Psoas muscle (tissue), 8 donors: ENCODE data around the gene DHRS7B. TPM values are rescaled to one million over a fixed set of nuclear protein-coding genes. Genes with fewer than 3 reads are reported as not detected.

Source experiments
- ATAC-seq, 4 donors: fragments of 200-7000 bp; cut with Tn5 transposase; one replicate each; pipeline ENCODE4 v1.9.1; 2020; ENCODE audit warnings: moderate library complexity in 3 of 4, mild to moderate bottlenecking in 2 of 4
- DNase-seq, 2 donors: peaks; one replicate each; pipeline ENCODE4 v3.0.0-alpha.2; 2020
- H3K27ac ChIP-seq: fragments of 200-600 bp; one replicate; pipeline ENCODE4 v1.8.0; 2022
- H3K27me3 ChIP-seq, 3 donors: fragments of 200-600 bp in 1 of 3; one replicate each; pipeline versions ENCODE4 v1.6.1 to v1.8.0; 2013 to 2022; ENCODE audit warnings: low read length in 2 of 3, mild to moderate bottlenecking in 2 of 3, moderate library complexity in 1 of 3; ENCODE audit not compliant: insufficient read depth in 3 of 3
- H3K36me3 ChIP-seq, 2 donors: fragments of 200-600 bp in 1 of 2; one replicate each; pipeline versions ENCODE4 v1.6.1 to v1.8.0; 2013 to 2022; ENCODE audit warnings: low read depth in 1 of 2, mild to moderate bottlenecking in 1 of 2, moderate library complexity in 1 of 2; ENCODE audit not compliant: insufficient read depth in 1 of 2
- H3K4me1 ChIP-seq: fragments of 200-600 bp; one replicate; pipeline ENCODE4 v1.8.0; 2022
- H3K4me3 ChIP-seq: fragments of 200-600 bp; one replicate; pipeline ENCODE4 v1.8.0; 2022; ENCODE audit warnings: mild to moderate bottlenecking
- H3K9me3 ChIP-seq: fragments of 200-600 bp; one replicate; pipeline ENCODE4 v1.8.0; 2022
- WGBS, 3 donors: extraction: QIAGEN DNeasy Blood & Tissue Kit; methylation state at CpG; one replicate each; pipeline versions ENCODE4 v1.1.6 to v1.1.7; 2013; 5-methylcytosine and 5-hydroxymethylcytosine counted together
- intact Hi-C, 2 donors: fragments of 100-400 bp; cut with DNase I; formaldehyde crosslinking; loops; one replicate each; pipeline versions ENCODE4 v1.11.0 to v1.14.2; 2022
- polyA plus RNA-seq, 3 donors: library from polyadenylated mRNA; stranded (reverse); fragments of 200-250 nt; gene quantifications; one replicate each; pipeline ENCODE4 v1.2.3, GENCODE V29; 2013
- total RNA-seq, 4 donors: library from RNA; stranded (reverse); fragmentation: NEBNext Ultra II Directional in 2 of 4; extraction: Animal tissue kit (Norgen Biotek cat#: 25700) in 2 of 4; gene quantifications; one replicate each; pipeline versions ENCODE4 v1.2.1 to v1.2.4, GENCODE V29; 2021 to 2023
- TF ChIP-seq, protein P1 (sequence below): fragments of 200-600 bp; IDR thresholded peaks from one replicate; pipeline ENCODE4 v1.8.0; 2022; ENCODE audit warnings: antibody characterized with exemption
- donor health status: healthy with polysubstance abuse.
- donor health status: DM: no; HTN: no; CAD: no; lungs with moderate emphysema.
- donor health status: Bipolar disorder and iron deficiency.
- donor health status: healthy.
- donor health status: DM: yes; HTN: yes; CAD: no.
- donor health status: DM: no; HTN: no; CAD: no.
- donor health status: DM: no; HTN: no; CAD: no.
- donor health status: DM: yes; HTN: yes; CAD: no.

DHRS7B gene
- total and polyA plus RNA-seq, 7 donors = 15.7 to 50.1 (median 31.9) TPM

DNA sequence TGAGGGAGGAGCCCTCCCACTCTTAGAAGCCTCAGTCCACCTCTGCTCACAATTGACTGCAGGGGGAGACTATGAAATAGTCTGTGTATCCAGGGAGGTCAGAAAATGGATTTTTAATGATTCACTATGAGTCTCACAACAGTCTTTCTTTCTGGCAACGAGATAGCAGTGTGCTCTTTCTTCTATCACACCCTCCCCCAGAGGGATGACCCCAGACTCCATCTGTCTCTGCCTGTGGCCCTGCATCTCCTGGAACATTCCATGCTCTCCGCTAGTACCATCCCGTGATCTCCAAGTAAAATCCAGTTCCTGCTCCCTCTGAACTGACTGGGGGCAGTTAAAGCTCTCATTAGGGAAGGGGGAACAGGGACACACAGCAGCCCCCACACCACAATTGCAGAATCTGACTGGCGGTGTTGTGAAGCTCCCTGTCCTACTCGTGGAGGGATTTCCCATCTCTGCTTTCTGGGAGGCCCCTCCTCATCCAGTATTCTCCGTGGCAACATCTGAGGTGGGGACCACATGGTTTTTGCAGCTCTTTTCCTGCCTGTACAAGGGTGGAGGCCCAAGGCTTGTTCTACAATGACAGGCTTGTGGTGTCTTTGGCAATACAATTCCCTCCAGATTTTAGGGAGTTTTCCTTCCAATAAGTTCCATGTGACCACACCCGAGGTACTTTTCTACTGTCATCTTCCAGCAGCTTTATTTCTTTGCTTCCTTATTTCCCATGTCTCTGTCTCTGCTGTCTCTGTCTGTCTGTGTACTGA is 107.0 kb downstream of the DHRS7B start:
- peaks cover 5% of the 10 kb centered on the region for H3K4me1 ChIP-seq
- 59 to 70% (median 65%) methylated on average over 7 of the region's 7 CpGs for WGBS, 3 donors
- intact Hi-C loops = no loop called here
- H3K27me3 ChIP-seq = no peaks in the 10 kb centered on the region
- H3K36me3 ChIP-seq = no peaks in the 10 kb centered on the region
- no peak overlapping the region for H3K27ac ChIP-seq
- TF ChIP-seq, protein P1, sequence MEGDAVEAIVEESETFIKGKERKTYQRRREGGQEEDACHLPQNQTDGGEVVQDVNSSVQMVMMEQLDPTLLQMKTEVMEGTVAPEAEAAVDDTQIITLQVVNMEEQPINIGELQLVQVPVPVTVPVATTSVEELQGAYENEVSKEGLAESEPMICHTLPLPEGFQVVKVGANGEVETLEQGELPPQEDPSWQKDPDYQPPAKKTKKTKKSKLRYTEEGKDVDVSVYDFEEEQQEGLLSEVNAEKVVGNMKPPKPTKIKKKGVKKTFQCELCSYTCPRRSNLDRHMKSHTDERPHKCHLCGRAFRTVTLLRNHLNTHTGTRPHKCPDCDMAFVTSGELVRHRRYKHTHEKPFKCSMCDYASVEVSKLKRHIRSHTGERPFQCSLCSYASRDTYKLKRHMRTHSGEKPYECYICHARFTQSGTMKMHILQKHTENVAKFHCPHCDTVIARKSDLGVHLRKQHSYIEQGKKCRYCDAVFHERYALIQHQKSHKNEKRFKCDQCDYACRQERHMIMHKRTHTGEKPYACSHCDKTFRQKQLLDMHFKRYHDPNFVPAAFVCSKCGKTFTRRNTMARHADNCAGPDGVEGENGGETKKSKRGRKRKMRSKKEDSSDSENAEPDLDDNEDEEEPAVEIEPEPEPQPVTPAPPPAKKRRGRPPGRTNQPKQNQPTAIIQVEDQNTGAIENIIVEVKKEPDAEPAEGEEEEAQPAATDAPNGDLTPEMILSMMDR = no peak
- no peak overlapping the region for H3K4me3 ChIP-seq
- DNase-seq (no peak), ATAC-seq (peak in 1 of 4 donors; percentile 46)
- H3K9me3 ChIP-seq = no peaks in the 10 kb centered on the region

DNA sequence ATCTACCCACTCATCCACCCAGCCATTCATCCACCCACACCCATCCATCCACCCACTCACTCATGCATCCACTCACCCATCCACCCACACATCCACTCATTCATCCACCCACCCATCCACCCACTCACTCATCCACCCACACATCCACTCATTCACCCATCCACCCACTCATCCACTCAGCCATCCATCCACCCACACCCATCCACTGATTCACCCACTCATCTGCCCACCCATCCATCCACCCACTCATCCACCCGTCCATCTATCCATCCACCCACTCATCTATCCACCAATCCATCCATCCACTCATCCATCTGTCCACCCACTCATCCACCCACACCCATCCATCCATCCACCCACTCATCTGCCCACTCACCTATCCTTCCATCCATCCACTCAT is 109.2 kb downstream of the DHRS7B start:
- TF ChIP-seq, protein P1 = no peak
- Histone ChIP-seq H3K36me3 (peaks cover 0 to 8% of the 10 kb centered on the region in 2 donors), H3K4me3 (no peak overlapping the region), H3K4me1 (peaks cover 10% of the 10 kb centered on the region), H3K9me3 (no peaks in the 10 kb centered on the region), H3K27me3 (no peaks in the 10 kb centered on the region), H3K27ac (no peak overlapping the region)
- 56 to 69% (median 67%) methylated on average over 1 of the region's 1 CpG for WGBS, 3 donors
- intact Hi-C loops = no loop called here
- DNase-seq (no peak), ATAC-seq (no peak)

DNA sequence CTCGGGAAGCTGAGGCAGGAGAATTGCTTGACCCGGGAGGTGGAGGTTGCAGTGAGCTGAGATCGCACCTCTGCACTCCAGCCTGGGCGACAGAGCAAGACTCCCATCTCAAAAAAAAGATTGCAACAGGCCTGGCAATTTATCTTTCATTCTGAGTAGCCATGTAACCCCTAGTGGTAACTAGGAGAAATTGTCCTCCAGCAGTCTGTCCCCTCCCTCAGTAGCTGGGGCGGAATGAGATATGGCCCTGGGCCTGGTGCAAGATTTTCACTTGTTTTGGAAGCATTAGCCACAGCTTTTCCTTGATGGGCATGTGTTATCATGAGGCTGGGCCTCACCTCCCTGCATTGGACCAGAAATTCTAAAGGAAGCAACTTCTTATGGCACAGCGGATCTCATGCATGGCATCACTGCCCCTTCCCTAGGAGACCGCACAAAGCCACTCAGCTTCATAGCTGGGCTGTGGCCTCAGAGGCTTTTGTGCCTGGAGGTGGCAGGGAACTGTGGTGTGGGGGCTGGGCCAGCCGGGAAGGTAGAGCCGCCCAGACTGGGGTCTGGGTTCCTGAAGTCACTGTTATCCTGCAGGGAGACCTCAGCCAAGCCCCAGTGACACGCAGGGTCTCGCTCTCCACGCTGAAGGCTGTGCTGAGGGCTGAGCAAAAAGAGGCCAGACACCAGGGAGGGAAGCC is 113.1 kb downstream of the DHRS7B start:
- intact Hi-C loops = no loop called here
- Histone ChIP-seq H3K27ac (peak overlapping the region; percentile 94), H3K9me3 (no peaks in the 10 kb centered on the region), H3K36me3 (peaks cover 0 to 20% of the 10 kb centered on the region in 2 donors), H3K27me3 (no peaks in the 10 kb centered on the region), H3K4me3 (no peak overlapping the region), H3K4me1 (peaks cover 47% of the 10 kb centered on the region)
- 66 to 72% (median 67%) methylated on average over 12 of the region's 12 CpGs for WGBS, 3 donors
- DNase-seq (no peak), ATAC-seq (peak in 3 of 4 donors; percentile 22 to 28 (median 24))
- TF ChIP-seq, protein P1 = peak; percentile 46

DNA sequence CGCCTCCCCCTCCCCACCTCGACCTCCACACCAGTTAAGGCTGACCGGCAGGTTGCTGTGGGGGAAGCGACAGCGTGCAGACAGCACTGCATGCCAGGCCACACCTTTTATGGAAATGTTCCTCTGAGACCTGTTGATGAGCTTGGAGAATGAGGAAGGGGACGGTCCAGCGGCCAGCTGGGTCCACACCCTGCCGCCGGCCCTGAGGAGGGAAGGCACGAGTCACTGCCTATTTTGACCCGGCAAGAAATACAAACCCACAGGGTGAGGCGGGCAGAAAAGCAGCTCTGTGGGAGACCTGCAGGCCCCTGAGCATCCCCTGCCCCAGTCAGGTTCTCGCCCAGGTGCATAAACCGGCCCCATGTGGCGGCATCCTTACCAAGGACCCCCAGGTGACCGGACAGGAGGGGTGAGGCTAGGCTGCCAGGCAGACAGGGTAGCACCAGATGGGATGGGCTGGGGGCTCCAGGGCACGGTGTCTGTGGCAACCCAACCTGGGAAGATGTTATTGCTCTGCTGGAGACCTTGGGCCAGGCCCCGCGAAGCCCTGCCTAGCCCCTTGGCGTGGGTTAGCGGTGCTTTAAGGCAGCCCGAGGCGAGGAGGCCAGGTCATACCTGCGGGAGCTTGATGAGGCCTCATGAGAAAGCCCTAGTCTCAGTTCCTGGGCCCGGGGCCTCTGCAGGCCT is 113.7 kb downstream of the DHRS7B start:
- H3K4me3 ChIP-seq = no peak overlapping the region
- TF ChIP-seq, protein P1 = no peak
- intact Hi-C loops = no loop called here
- ATAC-seq (no peak), DNase-seq (no peak)
- no peaks in the 10 kb centered on the region for H3K27me3 ChIP-seq
- 63 to 77% (median 69%) methylated on average over 25 of the region's 25 CpGs for WGBS, 3 donors
- H3K9me3 ChIP-seq = no peaks in the 10 kb centered on the region
- H3K4me1 ChIP-seq = peaks cover 53% of the 10 kb centered on the region
- peaks cover 0 to 20% of the 10 kb centered on the region in 2 donors for H3K36me3 ChIP-seq
- H3K27ac ChIP-seq = peak overlapping the region; percentile 94

Other genes with a start within 250 kb of the DHRS7B start
- gene USP22, start 84.0 kb upstream of the DHRS7B start, total RNA-seq = 100 to 1,000 TPM; 150 to 287 (median 183) TPM
- gene USP22, start 84.0 kb upstream of the DHRS7B start, polyA plus RNA-seq = 10 to 100 TPM; 46.4 to 80.5 (median 76.5) TPM
- gene TMEM11, start 87.2 kb downstream of the DHRS7B start, total RNA-seq = 10 to 100 TPM; 52.9 to 78.4 (median 58.6) TPM
- 100 to 1,000 TPM in 2 of 3 donors, 10 to 100 TPM in 1; 89.6 to 159 (median 109) TPM for gene TMEM11, start 87.2 kb downstream of the DHRS7B start, polyA plus RNA-seq
- 10 to 100 TPM; 21.6 to 48.0 (median 24.5) TPM for gene NATD1, start 126.4 kb downstream of the DHRS7B start, total RNA-seq
- 10 to 100 TPM in 2 of 3 donors, 1 to 10 TPM in 1; 4.7 to 15.1 (median 10.5) TPM for gene NATD1, start 126.4 kb downstream of the DHRS7B start, polyA plus RNA-seq
- 100 to 1,000 TPM in 2 of 4 donors, 10 to 100 TPM in 2; 64.4 to 126 (median 107) TPM for gene MAP2K3, start 157.7 kb downstream of the DHRS7B start, total RNA-seq
- gene MAP2K3, start 157.7 kb downstream of the DHRS7B start, polyA plus RNA-seq = 100 to 1,000 TPM in 2 of 3 donors, 10 to 100 TPM in 1; 86.3 to 229 (median 146) TPM
- 10 to 100 TPM in 3 of 4 donors, 1 to 10 TPM in 1; 9.4 to 31.0 (median 23.4) TPM for gene KCNJ12, start 249.4 kb downstream of the DHRS7B start, total RNA-seq
- 10 to 100 TPM in 2 of 3 donors, 1 to 10 TPM in 1; 5.2 to 42.7 (median 13.6) TPM for gene KCNJ12, start 249.4 kb downstream of the DHRS7B start, polyA plus RNA-seq